GM12873 (cell line): ENCODE data around the gene ADCY1.

Experiments
- TF ChIP-seq, protein P1 (sequence below): IDR thresholded peaks from 2 replicates; pipeline ENCODE4 v1.5.1; 2012; ENCODE audit warnings: low read depth, mild to moderate bottlenecking, moderate library complexity, low read length, control low read depth; ENCODE audit not compliant: insufficient read depth; ENCODE audit errors: missing control alignments

ADCY1 gene

DNA sequence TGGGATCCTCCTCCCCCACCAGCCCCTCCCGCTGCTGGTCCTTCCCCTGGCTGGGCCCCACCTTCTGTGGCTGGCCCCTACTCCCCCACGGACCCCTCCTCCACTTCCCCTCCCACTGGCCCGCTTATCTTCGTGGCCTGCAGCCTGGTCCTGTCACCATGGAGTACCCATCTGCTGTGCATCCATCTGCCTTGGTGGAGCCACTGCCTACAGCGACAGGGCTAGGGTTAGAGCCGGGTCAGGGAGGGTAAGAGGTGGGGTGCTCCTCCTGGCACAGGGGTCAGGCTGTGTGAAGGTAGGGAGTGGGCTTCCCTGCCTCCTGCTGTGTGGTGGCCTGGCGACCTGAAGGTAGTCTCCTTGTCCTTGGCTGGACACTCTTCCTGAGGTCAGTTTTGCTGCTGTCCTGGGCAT, 5.2 kb downstream of the ADCY1 start:
- TF ChIP-seq, protein P1, sequence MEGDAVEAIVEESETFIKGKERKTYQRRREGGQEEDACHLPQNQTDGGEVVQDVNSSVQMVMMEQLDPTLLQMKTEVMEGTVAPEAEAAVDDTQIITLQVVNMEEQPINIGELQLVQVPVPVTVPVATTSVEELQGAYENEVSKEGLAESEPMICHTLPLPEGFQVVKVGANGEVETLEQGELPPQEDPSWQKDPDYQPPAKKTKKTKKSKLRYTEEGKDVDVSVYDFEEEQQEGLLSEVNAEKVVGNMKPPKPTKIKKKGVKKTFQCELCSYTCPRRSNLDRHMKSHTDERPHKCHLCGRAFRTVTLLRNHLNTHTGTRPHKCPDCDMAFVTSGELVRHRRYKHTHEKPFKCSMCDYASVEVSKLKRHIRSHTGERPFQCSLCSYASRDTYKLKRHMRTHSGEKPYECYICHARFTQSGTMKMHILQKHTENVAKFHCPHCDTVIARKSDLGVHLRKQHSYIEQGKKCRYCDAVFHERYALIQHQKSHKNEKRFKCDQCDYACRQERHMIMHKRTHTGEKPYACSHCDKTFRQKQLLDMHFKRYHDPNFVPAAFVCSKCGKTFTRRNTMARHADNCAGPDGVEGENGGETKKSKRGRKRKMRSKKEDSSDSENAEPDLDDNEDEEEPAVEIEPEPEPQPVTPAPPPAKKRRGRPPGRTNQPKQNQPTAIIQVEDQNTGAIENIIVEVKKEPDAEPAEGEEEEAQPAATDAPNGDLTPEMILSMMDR, result no peak

DNA sequence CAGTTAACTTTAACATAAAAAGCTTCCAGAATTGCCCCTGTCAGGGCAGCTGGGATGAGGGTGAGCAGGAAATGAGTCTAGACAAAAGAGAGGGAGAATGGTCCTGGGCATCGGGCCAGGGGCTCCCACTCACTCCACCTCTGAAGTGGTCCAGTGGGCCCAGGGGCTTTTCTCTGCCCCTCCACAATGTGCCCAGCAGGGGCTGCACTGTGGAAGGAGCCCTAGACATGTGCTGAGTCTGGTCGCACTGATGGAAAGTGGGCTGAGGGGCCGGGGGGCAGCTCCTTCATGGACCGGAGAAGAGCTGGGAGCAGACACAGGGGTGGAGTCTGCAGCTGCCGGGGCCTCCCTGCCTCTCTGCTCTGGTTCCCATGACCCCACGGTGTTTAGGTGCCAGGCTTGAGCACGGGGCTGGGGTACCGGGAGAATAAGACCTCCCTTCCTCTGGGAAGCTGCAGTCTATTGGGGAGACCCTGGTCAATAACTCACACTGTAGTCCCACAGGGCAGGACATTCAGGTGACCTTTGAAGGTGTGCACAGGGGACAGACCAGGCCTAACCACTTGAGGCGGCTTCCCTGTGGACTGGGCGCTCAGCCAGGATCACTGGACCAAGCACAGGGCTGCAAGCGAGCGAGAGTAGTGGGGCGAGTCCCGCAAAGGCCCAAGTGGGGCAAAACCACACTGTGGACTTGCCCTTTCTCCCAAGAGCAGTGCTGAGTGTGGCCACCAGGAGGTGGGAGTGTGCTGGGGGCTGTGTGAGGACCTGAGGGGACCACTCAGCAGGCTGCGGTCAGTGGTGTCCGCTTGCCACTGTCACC, 6.1 kb downstream of the ADCY1 start:
- TF ChIP-seq, protein P1, result peak; percentile 62

DNA sequence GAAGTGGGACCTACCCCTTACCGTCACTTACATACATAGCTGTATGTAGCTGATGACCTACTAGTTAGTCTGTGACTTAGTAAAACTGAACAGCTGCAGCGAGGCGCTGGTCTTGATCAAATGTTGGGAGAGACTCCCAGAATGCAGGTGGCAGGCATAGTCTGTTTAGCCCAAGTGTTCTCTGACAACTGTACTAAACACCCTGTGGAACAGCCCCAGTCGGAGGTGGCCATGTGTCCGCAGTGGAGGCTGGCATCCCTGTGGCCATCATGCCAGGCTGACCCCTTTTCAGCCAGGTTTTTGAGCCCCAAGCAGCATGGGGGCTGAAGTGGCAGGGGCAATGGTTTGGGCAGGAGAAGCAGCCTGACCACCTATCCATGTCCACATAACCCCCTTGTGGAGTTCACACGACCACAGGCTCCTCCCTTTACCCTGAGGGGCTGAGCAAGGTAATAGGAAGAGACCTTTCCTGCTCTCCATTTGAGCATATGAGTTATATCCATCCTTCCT, 7.2 kb downstream of the ADCY1 start:
- TF ChIP-seq, protein P1, result no peak

DNA sequence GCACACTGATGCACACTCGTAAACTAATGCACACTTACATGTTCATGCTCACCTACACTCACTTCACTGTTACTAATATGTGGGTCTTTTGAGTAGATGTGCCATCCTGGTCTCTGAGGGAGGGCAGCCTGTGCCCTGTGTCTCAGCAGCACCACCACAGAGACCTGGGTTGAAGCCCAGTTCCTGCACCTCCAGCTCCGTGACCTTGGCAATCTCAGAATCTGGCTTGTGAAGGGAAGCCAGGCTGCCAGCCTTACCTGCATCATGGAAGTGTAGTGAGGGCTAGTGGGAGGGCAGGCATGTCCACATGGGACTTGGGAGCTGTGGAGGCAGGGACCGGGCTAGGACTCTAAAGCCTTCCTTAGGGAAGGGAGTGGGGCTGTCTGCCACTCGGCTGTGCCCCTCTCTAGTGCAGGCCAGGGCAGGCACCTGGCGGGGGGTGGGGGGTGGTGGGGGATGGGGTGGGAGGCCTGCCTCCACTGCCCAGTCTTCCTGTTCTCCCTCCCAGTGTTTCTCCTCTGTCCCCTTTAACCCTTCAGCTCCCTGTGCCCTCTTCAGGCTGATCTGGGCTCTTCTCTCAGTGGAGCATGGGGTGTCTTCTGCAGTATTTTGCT, 8.1 kb downstream of the ADCY1 start:
- TF ChIP-seq, protein P1, result no peak

DNA sequence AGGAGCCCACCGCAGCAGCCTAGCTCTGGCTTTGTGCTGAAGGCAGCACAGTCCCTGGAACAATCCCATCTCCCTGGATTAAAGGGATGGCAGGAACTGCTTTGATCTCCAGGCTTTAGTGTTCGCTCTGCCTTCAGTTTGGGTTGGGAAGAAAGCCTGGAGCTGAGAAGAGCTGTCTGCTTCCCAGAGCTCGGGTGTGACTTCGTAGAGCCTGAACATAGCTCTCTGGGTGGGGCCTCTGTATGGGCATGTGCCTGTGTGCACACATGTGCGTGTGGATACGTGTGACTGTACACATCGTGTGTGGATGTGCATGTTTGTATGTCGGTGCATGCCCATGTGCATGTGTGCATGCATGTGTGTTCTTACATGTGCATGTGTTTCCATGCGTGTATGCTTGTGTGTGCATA, 8.7 kb downstream of the ADCY1 start:
- TF ChIP-seq, protein P1, result no peak

DNA sequence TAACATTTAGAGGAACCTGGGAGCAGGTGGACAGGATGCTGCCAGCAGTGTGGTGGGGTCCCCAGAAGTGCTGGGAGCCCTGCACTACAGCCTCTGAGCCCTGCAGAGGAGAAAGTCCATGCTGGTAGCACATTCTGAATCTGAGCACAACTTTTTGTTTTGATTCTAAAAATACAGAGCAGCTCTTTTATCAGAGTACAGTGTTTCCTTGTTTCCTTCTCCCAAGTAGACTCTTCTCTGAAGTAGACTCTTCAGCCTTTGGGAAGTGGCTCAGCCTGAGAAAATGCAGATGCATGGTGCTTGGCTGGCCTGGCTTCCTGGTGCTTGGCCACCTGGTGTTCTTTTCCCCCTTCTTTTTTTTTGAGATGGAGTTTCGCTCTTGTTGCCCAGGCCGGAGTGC, 9.1 kb downstream of the ADCY1 start:
- TF ChIP-seq, protein P1, result no peak

DNA sequence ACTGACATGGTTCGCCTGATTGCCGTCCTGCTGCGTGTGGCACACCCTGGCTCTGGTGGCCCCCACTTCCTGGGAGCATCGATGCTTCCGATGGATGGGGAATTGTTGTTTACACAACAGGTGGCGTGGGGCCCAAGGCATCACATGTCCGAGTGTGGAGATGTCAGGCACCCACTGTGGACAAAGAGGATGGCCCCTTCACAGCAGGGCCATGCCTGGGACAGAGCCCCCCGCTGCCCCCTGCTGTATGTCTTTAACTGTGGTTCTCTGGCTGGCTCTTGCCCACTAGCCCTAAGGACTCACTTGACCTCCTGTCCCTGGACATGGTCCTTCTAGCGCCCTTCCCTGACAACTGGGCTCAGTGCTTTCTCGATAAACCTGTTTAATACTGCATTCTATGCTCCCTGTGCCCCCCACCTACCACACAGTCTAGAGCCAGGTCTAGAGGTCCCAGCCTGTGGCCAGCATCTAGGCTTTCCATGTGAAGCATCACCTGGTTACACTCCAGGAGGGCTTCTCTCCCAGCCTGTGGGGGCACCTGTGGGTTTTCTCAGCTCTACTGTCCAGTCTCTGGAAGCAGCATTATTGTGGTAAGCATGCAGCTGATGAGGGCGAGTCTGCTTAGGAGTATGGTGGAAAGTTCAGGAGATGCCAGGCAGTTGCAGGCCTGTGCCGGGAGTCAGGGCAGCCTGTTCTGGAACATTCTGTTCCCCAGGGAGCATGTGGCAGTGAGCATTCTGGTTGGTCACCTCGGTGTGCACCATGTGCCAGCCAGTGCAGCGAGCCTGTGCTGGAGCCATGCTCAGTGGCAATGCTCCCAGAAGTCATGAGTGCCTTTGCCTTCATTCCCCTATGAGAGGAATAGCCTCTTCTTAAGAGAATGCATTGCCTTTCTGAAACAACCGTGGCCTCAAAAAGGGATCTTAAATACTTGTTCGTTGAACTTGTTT, 10.4 kb downstream of the ADCY1 start:
- TF ChIP-seq, protein P1, result no peak
